HG02798 (cell line): ENCODE data around the gene IFT52.
"Not testable (repeated sequence)": the region's sequence is repeated elsewhere in the genome, so short reads cannot be mapped to it uniquely, and the experiment has no call there.

Experiments
- ATAC-seq: cut with Tn5 transposase; IDR thresholded peaks from one replicate; pipeline ENCODE4 v1.9.1; 2021; ENCODE audit warnings: mild to moderate bottlenecking; ENCODE audit not compliant: unreplicated experiment, poor library complexity

The IFT52 gene

DNA sequence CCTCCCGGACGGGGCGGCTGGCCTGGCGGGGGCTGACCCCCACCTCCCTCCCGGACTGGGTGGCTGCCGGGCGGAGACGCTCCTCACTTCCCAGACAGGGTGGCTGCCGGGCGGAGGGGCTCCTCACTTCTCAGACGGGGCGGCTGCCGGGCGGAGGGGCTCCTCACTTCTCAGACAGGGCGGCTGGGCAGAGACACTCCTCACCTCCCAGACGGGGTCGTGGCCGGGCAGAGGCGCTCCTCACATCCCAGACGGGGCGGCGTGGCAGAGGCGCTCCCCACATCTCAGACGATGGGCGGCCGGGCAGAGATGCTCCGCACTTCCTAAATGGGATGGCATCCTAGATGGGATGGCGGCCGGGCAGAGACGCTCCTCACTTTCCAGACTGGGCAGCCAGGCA is 16.5 kb downstream of the IFT52 start:
- ATAC-seq, result not testable (repeated sequence)

DNA sequence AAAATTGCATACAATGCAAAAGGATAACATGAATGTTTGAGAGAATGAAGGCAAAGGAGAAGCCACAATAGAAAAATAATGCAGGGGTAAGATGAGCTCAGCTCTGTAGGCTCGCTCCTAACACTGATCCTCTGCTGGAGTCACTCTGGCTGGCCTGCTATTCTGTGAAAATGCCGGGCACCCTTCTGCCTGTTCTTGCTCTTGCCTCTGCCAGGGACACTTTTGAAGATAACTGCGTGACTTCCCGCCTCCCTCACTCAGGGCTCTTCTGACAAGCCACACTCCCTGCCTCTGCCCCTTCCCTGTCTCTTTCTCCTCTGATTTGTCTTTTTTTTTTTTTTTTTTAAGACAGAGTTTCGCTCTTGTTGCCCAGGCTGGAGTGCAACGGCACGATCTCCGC is 40.9 kb downstream of the IFT52 start:
- ATAC-seq, result no peak

DNA sequence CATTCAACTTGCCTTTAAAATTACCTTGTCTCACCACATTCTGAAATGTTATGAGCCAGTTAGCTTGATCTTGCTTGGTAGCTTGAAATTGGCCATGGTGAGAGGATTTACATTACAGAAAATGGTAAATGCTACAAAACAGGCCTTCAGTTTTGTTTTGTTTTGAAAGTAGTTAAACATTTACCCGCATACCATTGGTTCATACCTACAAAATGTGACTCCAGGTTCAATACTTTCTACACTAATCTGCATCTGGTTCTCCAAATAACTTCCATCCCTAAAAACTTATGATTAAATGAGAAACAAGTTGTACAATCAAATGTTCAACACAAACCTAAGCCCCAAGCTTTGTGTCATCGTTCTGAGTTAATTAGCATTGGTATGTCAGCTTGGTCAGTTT is 45.7 kb downstream of the IFT52 start:
- ATAC-seq, result no peak

DNA sequence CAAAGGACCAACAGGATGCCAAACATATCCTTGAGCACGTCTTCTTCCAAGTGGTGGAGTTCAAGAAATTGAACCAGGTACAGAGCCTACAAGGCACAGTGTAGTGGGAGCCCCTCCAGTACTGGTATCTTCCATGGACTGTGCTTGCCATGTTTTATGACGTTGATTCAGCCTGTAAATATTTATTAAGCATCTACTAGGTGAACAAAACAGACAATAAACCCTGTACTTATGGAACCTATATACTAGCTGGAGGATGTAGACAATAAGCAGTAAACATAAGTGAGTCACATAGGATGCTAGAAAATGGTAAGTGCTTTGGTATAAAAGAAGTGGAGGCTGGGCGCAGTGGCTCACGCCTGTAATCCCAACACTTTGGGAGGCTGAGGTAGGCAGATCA is 51.8 kb downstream of the IFT52 start:
- no peak for ATAC-seq

DNA sequence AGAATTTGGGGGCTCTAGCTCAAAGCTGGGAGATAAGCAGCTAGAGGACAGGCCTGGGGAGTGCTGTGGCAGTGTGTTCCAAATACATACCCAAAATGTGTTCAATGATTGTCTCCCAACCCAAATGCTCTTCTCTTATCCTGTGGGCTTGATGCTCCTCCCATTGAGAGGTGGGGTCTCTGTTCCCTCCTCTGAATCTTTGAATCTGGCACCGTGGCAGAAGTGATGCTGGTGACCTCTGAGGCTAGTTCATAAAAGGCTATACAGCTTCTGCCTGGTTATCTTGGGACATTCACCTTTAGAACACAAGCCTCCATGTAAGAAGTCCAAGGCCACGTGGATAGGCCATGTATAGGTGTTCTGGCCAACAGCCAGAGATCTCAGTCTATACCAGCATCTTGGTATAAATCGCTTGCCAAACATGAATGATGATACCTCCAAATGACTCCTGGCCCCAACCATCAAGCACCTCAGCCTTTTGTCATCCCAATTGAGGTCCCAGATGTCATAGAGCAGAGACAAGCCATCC is 60.3 kb downstream of the IFT52 start:
- ATAC-seq, result no peak

DNA sequence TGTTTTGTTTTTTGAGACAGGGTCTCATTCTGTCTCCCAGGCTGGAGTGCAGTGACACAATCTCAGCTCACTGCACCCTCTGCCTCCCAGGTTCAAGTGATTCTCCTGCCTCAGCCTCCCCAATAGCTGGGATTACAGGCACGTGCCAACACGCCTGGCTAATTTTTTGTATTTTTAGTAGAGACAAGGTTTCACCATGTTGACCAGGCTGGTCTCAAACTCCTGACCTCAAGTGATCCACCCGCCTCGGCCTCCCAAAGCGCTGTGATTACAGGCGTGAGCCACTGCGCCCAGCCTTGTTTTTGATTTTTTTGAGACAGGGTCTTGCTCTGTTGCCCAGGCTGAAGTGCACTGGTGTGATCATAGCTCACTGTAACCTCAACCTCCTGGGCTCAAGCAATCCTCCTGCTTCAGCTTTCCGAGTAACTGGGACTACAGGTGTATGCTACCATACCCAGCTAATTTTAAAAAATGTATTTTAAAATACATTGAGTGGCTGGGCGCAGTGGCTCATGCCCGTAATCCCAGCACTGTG is 61.0 kb downstream of the IFT52 start:
- not testable (repeated sequence) for ATAC-seq

DNA sequence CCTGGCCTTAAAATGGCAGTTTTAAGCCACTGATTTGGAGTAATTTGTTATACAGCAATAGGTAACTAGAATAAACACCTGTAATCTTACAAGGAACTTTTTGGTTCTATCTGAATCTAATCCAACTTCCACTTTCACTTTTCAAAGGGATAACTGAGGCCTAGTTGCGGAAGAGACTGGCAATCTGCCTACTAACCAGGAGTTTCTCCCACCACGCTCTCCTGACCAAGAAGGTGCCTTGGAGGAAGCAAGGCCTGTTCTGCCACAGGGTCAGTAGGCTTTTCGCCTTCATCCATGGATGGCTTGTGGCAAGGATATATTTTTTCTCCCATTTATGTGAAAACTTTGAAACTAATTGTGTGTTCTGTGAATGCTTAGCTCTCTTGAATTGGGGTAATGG is 63.2 kb downstream of the IFT52 start:
- ATAC-seq, result no peak

DNA sequence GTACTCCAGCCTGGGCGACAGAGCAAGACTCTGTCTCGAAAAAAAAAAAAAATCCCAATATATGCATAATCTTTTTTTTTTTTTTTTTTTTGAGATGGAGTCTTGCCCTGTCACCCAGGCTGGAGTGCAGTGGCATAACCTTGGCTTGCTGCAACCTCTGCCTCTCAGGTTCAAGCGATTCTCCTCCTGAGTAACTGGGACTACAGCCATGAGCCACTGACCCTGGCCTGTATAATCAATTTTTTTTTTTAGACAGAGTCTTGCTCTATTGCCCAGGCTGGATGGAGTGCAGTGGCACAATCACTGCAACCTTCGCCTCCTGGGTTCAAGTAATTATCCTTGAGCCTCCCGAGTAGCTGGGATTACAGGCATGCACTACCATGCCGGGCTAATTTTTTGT is 64.4 kb downstream of the IFT52 start:
- not testable (repeated sequence) for ATAC-seq

DNA sequence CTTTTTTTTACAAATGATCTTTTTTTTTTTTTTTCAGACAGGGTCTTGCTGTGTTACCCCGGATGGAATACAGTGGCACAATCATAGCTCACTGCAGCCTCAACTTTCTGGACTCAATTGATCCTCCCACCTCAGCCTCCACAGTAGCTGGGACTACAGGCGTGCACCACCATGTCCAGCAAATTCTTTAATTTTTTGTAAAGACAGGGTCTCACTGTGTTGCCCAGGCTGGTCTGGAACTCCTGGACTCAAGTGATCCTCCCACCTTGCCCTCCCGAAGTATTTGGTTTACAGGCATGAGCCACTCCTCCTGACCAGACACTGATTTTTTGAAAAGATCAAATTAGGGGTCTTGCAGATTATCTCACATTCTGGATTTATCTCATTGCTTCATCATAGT is 65.2 kb downstream of the IFT52 start:
- no peak for ATAC-seq

DNA sequence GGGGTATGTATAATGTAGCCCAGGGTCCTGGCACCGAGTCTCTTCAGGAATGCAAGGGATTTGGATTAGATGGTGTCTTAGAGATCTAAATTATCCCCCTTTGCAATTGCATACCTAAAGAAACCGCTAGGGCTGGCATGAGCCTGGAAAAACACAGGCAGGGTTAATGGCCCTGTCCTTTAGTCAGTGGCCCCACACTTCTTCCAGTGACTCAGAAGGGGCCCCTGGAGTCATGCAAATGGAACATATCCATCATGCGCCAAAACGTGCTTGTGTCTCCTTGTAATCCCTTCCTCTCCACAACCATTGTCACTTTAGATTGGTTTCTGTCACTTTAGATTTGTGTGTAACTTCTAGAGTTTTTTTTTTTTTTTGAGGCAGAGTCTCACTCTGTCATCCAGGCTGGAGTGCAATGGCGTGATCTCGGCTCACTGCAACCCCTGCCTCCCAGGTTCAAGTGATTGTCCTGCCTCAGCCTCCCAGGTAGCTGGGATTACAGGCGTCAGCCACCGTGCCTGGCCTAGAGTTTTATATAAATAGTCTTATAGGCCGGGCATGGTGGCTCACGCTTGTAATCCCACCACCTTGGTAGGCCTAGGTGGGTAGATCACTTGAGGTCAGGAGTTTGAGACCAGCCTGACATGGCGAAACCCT is 67.5 kb downstream of the IFT52 start:
- no peak for ATAC-seq

DNA sequence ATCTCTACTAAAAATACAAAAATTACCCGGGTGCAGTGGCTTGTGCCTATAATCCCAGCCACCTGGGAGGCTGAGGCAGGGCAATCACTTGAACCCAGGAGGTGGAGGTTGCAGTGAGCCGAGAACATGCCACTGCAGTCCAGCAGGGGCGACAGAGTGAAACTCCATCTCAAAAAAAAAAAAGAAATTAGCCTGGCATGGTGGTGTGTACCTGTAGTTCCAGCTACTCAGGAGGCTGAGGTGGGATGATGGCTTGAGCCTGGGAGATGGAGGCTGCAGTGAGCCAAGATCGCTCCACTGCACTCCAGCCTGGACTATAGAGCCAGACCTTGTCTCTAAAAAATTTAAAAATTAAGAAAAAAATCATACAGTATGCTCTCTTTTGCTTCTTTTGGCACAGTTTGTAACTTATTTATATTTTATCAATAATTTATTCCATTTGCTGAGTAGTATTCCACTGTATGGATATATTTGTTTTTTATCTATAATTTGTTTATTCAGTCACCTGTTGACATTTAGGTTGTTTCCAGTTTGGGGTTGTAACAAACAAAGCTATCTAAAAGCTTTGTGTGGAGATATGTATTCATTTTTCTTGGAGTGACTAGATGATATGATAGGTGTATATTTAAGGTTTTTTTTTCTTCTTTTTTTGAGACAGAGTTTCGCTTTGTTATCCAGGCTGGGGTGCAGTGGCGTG is 68.1 kb downstream of the IFT52 start:
- ATAC-seq, result no peak

DNA sequence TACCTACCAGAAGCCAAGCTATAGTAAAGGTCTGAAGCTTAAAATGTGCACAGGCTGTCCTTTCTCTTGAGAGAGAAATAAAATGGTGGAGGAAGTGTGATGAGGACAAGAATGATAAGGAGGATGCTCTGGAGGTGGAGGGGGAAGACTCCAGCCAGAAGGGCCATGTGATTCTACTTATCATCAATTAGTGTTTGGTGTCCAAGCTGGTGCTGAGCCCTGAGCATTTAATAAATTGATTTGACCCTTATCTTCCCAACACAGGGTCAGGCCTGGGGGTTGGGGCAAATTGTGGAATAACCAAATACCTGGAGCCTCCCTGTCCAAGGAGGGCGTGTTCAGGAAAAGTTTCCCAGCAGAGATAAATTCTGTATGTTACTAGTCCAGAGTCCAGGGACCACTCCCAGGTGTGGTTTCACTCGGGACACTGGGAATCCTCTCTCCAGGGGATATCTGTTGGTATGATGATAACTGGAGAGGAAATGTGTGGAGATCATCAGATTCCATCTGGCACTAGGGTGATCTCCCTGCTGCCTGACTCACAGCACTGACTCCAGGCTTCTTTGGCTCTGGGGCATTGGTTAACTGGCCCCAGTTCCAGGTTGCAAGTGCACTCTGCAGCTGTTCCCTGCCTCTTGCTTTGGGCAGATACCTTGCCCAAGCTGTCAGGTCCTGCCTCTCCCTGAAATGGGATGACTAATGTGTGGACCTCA is 72.4 kb downstream of the IFT52 start:
- ATAC-seq, result no peak

DNA sequence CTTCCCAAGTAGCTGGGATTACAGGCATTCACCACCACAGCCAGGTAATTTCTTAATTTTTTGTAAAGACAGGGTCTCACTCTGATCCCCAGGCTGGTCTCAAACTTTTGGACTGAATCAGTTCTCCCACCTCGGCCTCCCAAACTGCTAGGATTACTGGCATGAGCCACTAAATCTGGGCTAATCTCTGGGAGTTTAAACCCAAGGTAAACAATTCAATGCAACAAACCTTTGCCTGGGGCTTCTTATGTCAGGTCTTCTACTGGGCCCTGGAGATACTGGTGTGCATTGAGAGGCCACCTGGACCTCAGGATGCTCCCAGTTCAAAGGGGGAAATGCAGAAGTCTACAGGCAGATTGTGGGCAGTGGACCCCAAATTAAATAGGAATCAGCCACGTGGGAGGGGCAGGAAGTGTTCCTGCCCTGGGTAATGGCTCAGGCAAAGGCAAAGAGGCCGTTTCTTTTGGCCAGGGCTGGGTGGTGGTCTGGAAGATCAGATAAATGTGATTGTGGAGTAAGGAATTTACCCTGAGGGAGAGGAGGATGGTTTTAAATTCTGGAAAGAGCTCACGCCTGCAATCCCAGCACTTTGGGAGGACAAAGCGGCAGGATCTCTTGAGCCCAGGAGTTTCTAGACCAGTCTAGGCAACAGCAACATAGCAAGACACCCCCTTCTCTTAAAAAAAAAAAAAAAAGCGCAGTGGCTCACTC is 74.9 kb downstream of the IFT52 start:
- ATAC-seq, result no peak

DNA sequence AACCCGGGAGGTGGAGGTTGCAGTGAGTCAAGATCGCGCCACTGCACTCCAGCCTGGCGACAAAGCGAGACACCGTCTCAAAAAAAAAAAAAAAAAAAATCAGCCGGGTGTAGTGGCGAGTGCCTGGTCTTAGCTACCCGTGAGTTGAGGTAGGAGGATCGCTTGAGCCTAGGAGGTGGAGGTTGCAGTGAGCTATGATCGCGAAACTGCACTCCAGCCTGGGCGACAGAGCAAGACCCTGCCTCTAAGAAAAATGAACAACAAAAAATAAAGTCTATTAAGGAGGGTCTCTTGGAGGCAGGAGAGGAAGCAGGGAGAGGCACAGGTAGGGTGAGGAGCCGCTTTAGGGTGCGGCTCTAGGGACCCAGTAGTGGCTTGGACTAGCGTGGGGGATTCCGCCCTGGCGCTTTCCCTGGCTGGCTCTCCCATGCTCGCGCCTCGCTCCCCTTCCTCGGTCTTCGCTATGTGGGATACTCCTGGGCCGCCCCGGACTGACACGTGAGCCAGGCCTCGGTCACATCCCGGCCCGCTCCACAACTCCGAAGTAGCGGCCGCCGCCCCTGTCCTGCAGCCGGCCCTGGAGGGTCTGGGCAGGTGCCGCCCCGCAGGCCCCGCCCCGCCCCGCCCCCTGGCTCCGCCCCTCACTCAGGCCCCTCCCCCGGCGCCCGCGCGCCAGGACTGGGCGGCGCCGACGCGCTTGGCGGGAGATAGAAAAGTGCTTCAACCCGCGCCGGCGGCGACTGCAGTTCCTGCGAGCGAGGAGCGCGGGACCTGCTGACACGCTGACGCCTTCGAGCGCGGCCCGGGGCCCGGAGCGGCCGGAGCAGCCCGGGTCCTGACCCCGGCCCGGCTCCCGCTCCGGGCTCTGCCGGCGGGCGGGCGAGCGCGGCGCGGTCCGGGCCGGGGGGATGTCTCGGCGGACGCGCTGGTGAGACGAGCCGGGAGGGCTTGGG is 75.9 kb downstream of the IFT52 start, which contains the start of gene MYBL2:
Gene MYBL2, plus strand, starts transcription at position 739 of the 953 bp plus-strand sequence. Its CDS starts 170 bp downstream, at position 909.
- ATAC-seq, result peak; percentile 87

DNA sequence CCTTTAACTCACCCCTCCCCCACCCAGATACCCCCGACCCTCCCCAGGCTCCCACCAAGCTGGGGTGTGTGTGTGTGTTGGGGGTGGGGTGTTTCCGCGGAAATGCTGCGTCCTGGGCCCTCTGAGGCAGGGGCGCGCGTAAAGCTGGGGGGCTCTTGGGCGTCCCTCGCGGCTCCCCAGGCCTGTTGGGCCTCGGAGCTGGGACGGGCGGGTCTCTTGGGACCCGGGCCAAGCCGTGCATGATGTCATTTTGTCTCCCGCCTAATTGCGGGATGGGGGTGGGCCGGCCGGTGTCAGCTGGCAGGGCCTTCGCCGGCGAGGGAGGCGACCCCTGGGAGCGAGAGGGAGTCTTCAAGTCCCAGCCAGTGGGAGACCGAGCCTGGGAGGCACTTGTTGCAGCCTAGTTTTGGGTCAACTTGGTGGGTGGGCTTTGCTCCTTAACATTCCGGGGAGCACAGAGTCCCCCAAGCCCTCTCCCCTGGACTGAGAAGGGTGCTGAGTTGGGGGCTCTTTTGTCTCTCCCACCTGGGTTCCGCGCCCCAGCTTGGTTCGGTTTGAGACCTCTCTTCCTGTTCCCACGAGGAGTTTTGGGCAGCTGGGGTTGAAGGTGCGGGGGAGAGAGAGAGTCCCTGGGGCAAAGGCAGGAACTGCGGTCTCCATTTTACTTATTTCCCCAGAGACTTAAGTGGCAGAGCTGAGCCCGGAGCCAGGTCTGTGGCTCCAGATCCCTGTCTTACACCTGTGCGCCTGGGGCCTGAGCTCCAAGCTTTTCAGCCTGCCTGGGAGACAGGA is 76.8 kb downstream of the IFT52 start:
- ATAC-seq, result peak; percentile 15

DNA sequence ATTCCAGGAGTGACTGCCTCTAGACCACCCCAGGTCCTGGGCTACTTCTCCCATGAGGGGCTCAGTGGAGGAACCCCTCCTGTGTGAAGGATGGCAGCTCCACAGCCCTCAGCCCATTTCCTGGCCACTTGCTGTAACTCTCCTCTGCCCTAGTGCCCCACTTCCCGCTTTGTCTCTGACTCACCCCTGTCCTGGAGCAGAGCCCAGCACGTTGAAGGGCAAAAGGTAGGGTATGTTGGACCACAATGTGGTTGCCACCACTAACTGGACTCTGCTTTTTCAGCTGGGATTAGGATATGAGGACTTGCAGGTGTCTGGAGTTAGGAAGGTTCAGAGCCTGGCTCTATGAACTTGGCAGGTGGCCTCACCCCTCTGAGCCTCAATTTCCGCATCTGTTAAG is 78.6 kb downstream of the IFT52 start:
- ATAC-seq, result no peak

DNA sequence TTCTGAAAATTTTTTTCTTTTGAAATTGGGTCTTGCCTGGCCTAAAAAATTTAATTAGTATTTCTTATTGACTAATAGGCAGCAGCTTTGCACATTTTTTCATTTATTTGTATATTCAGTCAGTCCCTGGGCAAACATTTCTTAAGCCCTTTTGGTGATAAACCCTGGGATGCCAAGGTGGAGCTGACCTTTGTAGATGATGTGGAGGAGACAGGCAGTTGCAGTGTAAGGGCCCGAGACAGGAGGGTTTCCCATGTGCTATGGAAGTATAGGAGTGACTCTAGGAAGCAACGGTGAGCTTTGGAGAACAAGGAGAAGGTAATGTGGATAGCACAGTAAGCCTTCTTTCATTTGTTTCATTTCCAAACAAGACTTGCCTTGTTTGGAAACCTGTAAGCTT is 79.7 kb downstream of the IFT52 start:
- ATAC-seq, result no peak

DNA sequence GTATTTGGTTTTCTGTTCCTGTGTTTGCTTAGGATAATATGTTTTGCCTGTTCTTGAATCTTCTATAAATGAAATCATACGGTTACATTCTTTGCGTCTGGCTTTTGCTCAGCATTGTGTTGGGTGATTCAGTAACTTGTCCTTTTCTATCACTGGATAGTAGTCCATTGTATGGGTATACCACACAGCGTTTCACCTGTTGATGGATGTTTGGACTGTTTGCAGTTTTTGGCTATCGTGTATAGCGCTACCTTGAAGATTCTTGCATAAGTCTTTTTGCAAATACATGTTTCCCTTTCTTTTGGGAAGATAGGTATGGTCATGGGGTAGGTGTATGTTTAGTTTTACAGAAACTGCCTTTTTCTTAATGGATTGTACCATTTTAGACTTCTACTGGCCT is 85.6 kb downstream of the IFT52 start:
- no peak for ATAC-seq
